AG09309 (cell line): ENCODE data around the gene NOXA1.
"Not testable (repeated sequence)": the region's sequence is repeated elsewhere in the genome, so short reads cannot be mapped to it uniquely, and the experiment has no call there.

Experiments used
- DNase-seq: peaks from one replicate; pipeline ENCODE4 v3.0.0-alpha.2; 2010; ENCODE audit warnings: low read depth
- H3K4me3 ChIP-seq: 2 replicates; pipeline ENCODE4 v1.5.1; 2011; ENCODE audit warnings: mild to moderate bottlenecking, low read depth, low read length, moderate library complexity; ENCODE audit not compliant: control insufficient read depth
- CTCF ChIP-seq: IDR thresholded peaks from 2 replicates; pipeline ENCODE4 v1.5.1; 2011; ENCODE audit warnings: mild to moderate bottlenecking, low read depth, low read length, inconsistent platforms; ENCODE audit not compliant: insufficient read depth, control insufficient read depth; ENCODE audit errors: missing control alignments

The NOXA1 gene

GRCh38 chr9:137383784-137384756 lies 39.1 kb upstream of the NOXA1 start:
- TF ChIP-seq CTCF = no peak
- DNase-seq = no peak
- H3K4me3 ChIP-seq = no peak overlapping the region

- DNase-seq = no peak
Observed at GRCh38 chr9:137385061-137385655, 38.0 kb upstream of the NOXA1 start.

GRCh38 chr9:137386507-137387113 lies 36.6 kb upstream of the NOXA1 start:
- not testable (repeated sequence) for H3K4me3 ChIP-seq, DNase-seq

More at GRCh38 chr9:137385061-137385655, 38.0 kb upstream of the NOXA1 start:
- no peak for TF ChIP-seq CTCF
- no peak overlapping the region for H3K4me3 ChIP-seq

GRCh38 chr9:137387114-137387890 lies 35.9 kb upstream of the NOXA1 start:
- TF ChIP-seq CTCF = no peak
- H3K4me3 ChIP-seq = no peak overlapping the region
- no peak for DNase-seq

- no peak for TF ChIP-seq CTCF
- no peak for DNase-seq
- no peak overlapping the region for H3K4me3 ChIP-seq
Observed at GRCh38 chr9:137387891-137388560, 35.2 kb upstream of the NOXA1 start.

GRCh38 chr9:137388589-137389427 lies 34.4 kb upstream of the NOXA1 start:
- no peak overlapping the region for H3K4me3 ChIP-seq
- DNase-seq = no peak
- no peak for TF ChIP-seq CTCF
